HepG2 (cell line): ENCODE data around the gene VARS1. TPM values are rescaled to one million over a fixed set of nuclear protein-coding genes. Genes with fewer than 3 reads are reported as not detected.

Experiments used
- ARHGAP35 ChIP-seq: sonication (generic); formaldehyde crosslinking; IDR thresholded peaks from 2 replicates; pipeline ENCODE4 v1.9.0; 2022; ENCODE audit warnings: mild to moderate bottlenecking, inconsistent platforms, moderate library complexity, missing genetic modification reagents, borderline replicate concordance
- CEBPG ChIP-seq: IDR thresholded peaks from 2 replicates; pipeline ENCODE4 v1.6.1; 2016
- HES4 ChIP-seq: sonication (generic); formaldehyde crosslinking; IDR thresholded peaks from 2 replicates; pipeline ENCODE4 v1.9.0; 2021; ENCODE audit warnings: mild to moderate bottlenecking, missing genetic modification reagents, borderline replicate concordance
- HMG20A ChIP-seq: IDR thresholded peaks from 2 replicates; pipeline ENCODE4 v1.6.1; 2016; ENCODE audit warnings: borderline replicate concordance
- KDM2A ChIP-seq: sonication (generic); formaldehyde crosslinking; IDR thresholded peaks from 2 replicates; pipeline ENCODE4 v1.4.0; 2020; ENCODE audit warnings: low read depth, missing genetic modification reagents, borderline replicate concordance
- KDM5B ChIP-seq: sonication (generic); formaldehyde crosslinking; IDR thresholded peaks from 2 replicates; pipeline ENCODE4 v1.4.0; 2020; ENCODE audit warnings: missing genetic modification reagents, mild to moderate bottlenecking, borderline replicate concordance
- NFATC3 ChIP-seq: sonication (generic); formaldehyde crosslinking; IDR thresholded peaks from 2 replicates; pipeline ENCODE4 v1.5.1; 2020; ENCODE audit warnings: mild to moderate bottlenecking, missing genetic modification reagents
- NFKB2 ChIP-seq: sonication (generic); formaldehyde crosslinking; IDR thresholded peaks from 2 replicates; pipeline ENCODE4 v1.4.0; 2020; ENCODE audit warnings: missing genetic modification reagents, borderline replicate concordance
- NFRKB ChIP-seq: fragments of 450-650 bp; IDR thresholded peaks from 2 replicates; pipeline ENCODE4 v1.6.1; 2017
- REL ChIP-seq: sonication (generic); formaldehyde crosslinking; conservative IDR thresholded peaks from 2 replicates; pipeline ENCODE4 v1.8.0; 2022; ENCODE audit warnings: mild to moderate bottlenecking, missing genetic modification reagents, moderate library complexity
- RXRA ChIP-seq: sonication (generic); formaldehyde crosslinking; IDR thresholded peaks from 2 replicates; pipeline ENCODE4 v1.5.1; 2020; ENCODE audit warnings: missing genetic modification reagents
- SRY ChIP-seq: sonication (generic); formaldehyde crosslinking; IDR thresholded peaks from 2 replicates; pipeline ENCODE4 v1.8.0; 2022; ENCODE audit warnings: mild to moderate bottlenecking, missing genetic modification reagents
- ZBTB7A ChIP-seq: sonication (generic); formaldehyde crosslinking; IDR thresholded peaks from 2 replicates; pipeline ENCODE4 v1.8.0; 2022; ENCODE audit warnings: mild to moderate bottlenecking, missing genetic modification reagents
- ZFAT ChIP-seq: sonication (generic); formaldehyde crosslinking; conservative IDR thresholded peaks from 2 replicates; pipeline ENCODE4 v1.8.1; 2023; ENCODE audit warnings: missing genetic modification reagents, inconsistent platforms
- ZFP62 ChIP-seq: sonication (generic); formaldehyde crosslinking; IDR thresholded peaks from 2 replicates; pipeline ENCODE4 v1.4.0; 2020; ENCODE audit warnings: missing genetic modification reagents
- ZKSCAN8 ChIP-seq: IDR thresholded peaks from 2 replicates; pipeline ENCODE4 v1.6.1; 2016; ENCODE audit warnings: borderline replicate concordance, missing genetic modification reagents, missing compliant biosample characterization
- ZNF124 ChIP-seq: sonication (generic); formaldehyde crosslinking; IDR thresholded peaks from 2 replicates; pipeline ENCODE4 v1.4.0; 2020; ENCODE audit warnings: missing genetic modification reagents
- ZNF530 ChIP-seq: sonication (generic); formaldehyde crosslinking; IDR thresholded peaks from 2 replicates; pipeline ENCODE4 v1.5.0; 2020; ENCODE audit warnings: low read depth, mild to moderate bottlenecking, missing genetic modification reagents
- ZNF746 ChIP-seq: sonication (generic); formaldehyde crosslinking; IDR thresholded peaks from 2 replicates; pipeline ENCODE4 v1.8.0; 2022; ENCODE audit warnings: mild to moderate bottlenecking, missing genetic modification reagents
- polyA plus RNA-seq, 8 experiments: library from polyadenylated mRNA; depleted of rRNA in 3 of 8; stranded (reverse) in 7 of 8; unstranded in 1 of 8; fragments of >200 nt; fragmentation: Illumina TruSeq in 4 of 8; extraction: Trizol in 4 of 8; gene quantifications; 2 replicates each; pipeline versions ENCODE4 v1.2.1 to v1.2.3, GENCODE V29; 2011 to 2016; ENCODE audit warnings: low read depth in 4 of 8, missing spikeins in 1 of 8, mixed read lengths in 1 of 8; ENCODE audit not compliant: insufficient read depth in 1 of 8
- total RNA-seq, 5 experiments: library from RNA; depleted of rRNA; stranded (reverse); fragments of >200 nt; fragmentation: Illumina TruSeq; extraction: Trizol; gene quantifications; 2 replicates each; pipeline ENCODE4 v1.2.3, GENCODE V29; 2016; ENCODE audit warnings: low read depth in 1 of 5
- TF ChIP-seq, protein P1 (sequence below): IDR thresholded peaks from 2 replicates; pipeline ENCODE4 v1.6.1; 2016; ENCODE audit warnings: low read depth, control low read depth
- TF ChIP-seq, protein P2 (sequence below): IDR thresholded peaks from 2 replicates; pipeline ENCODE4 v1.6.1; 2012; ENCODE audit warnings: inconsistent platforms
- TF ChIP-seq, protein P3 (sequence below): sonication (generic); formaldehyde crosslinking; IDR thresholded peaks from 2 replicates; pipeline ENCODE4 v1.9.0; 2021; ENCODE audit warnings: mild to moderate bottlenecking, missing genetic modification reagents

The VARS1 gene
- total and polyA plus RNA-seq, 2 of the 13 experiments (the other 11 are each of a cell fraction or from before 2014, with no cell fraction given): 14.7 to 56.1 TPM

DNA sequence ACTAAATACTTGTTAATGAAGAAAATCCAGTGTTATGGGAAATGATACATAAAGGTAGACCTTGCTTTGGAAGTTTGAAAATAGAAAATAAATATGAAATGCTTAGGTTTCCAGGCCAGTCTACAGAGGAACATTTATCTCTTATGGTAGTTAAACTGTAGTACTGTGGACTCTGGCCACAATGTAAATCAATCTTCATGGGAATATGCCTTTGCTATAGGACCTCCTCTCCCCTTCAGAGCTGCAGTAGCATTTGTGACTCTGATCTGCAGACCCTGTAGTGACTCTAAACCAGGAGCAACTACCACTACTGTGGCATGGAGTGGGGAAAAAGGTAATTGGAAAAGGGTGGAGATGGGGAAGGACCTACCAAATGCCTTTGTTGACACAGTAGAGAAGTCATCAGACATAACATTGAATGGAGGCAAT, 24.3 kb upstream of the VARS1 start (continued):
- TF ChIP-seq, protein P1, sequence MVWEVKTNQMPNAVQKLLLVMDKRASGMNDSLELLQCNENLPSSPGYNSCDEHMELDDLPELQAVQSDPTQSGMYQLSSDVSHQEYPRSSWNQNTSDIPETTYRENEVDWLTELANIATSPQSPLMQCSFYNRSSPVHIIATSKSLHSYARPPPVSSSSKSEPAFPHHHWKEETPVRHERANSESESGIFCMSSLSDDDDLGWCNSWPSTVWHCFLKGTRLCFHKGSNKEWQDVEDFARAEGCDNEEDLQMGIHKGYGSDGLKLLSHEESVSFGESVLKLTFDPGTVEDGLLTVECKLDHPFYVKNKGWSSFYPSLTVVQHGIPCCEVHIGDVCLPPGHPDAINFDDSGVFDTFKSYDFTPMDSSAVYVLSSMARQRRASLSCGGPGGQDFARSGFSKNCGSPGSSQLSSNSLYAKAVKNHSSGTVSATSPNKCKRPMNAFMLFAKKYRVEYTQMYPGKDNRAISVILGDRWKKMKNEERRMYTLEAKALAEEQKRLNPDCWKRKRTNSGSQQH (CRISPR knock-in tag): no peak
- TF ChIP-seq, protein P2, sequence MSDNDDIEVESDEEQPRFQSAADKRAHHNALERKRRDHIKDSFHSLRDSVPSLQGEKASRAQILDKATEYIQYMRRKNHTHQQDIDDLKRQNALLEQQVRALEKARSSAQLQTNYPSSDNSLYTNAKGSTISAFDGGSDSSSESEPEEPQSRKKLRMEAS: no peak
- no peak for TF ChIP-seq SRY
- no peak for TF ChIP-seq KDM5B
- no peak for TF ChIP-seq NFRKB
- TF ChIP-seq REL (CRISPR knock-in tag): no peak
- TF ChIP-seq ZNF746 (CRISPR knock-in tag): no peak
- TF ChIP-seq, protein P3, sequence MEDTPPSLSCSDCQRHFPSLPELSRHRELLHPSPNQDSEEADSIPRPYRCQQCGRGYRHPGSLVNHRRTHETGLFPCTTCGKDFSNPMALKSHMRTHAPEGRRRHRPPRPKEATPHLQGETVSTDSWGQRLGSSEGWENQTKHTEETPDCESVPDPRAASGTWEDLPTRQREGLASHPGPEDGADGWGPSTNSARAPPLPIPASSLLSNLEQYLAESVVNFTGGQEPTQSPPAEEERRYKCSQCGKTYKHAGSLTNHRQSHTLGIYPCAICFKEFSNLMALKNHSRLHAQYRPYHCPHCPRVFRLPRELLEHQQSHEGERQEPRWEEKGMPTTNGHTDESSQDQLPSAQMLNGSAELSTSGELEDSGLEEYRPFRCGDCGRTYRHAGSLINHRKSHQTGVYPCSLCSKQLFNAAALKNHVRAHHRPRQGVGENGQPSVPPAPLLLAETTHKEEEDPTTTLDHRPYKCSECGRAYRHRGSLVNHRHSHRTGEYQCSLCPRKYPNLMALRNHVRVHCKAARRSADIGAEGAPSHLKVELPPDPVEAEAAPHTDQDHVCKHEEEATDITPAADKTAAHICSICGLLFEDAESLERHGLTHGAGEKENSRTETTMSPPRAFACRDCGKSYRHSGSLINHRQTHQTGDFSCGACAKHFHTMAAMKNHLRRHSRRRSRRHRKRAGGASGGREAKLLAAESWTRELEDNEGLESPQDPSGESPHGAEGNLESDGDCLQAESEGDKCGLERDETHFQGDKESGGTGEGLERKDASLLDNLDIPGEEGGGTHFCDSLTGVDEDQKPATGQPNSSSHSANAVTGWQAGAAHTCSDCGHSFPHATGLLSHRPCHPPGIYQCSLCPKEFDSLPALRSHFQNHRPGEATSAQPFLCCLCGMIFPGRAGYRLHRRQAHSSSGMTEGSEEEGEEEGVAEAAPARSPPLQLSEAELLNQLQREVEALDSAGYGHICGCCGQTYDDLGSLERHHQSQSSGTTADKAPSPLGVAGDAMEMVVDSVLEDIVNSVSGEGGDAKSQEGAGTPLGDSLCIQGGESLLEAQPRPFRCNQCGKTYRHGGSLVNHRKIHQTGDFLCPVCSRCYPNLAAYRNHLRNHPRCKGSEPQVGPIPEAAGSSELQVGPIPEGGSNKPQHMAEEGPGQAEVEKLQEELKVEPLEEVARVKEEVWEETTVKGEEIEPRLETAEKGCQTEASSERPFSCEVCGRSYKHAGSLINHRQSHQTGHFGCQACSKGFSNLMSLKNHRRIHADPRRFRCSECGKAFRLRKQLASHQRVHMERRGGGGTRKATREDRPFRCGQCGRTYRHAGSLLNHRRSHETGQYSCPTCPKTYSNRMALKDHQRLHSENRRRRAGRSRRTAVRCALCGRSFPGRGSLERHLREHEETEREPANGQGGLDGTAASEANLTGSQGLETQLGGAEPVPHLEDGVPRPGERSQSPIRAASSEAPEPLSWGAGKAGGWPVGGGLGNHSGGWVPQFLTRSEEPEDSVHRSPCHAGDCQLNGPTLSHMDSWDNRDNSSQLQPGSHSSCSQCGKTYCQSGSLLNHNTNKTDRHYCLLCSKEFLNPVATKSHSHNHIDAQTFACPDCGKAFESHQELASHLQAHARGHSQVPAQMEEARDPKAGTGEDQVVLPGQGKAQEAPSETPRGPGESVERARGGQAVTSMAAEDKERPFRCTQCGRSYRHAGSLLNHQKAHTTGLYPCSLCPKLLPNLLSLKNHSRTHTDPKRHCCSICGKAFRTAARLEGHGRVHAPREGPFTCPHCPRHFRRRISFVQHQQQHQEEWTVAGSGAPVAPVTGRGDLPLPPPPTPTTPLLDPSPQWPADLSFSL: no peak
- TF ChIP-seq ZFP62 (CRISPR knock-in tag): no peak
- TF ChIP-seq HES4 (CRISPR knock-in tag): no peak
- TF ChIP-seq CEBPG (CRISPR knock-in tag): no peak
- TF ChIP-seq ZBTB7A (CRISPR knock-in tag): peak; percentile 56; the same call in 1 of the 2 replicates
- no peak for TF ChIP-seq ZNF530 (CRISPR knock-in tag)
- TF ChIP-seq KDM2A (CRISPR knock-in tag): no peak
- 0 out of 2 replicates have a peak, but pooled peaks have one; percentile 6 for TF ChIP-seq ZKSCAN8 (CRISPR knock-in tag)
- TF ChIP-seq ZFAT (CRISPR knock-in tag): no peak
- TF ChIP-seq RXRA: no peak
- TF ChIP-seq NFATC3 (CRISPR knock-in tag): no peak
- TF ChIP-seq NFKB2 (CRISPR knock-in tag): no peak
- TF ChIP-seq HMG20A (CRISPR knock-in tag): peak; percentile 9; the same call in 1 of the 2 replicates
- TF ChIP-seq ZNF124: no peak
- TF ChIP-seq ARHGAP35 (CRISPR knock-in tag): no peak
